GM18505 (cell line): ENCODE results near the gene ZNF197.
A peak's percentile ranks its signal among the peaks of the same experiment; 100 is the strongest.
"Not testable (repeated sequence)": the region's sequence is repeated elsewhere in the genome, so short reads cannot be mapped to it uniquely, and the experiment has no call there.

Source experiments
- ATAC-seq: cut with Tn5 transposase; IDR thresholded peaks from one replicate; pipeline ENCODE4 v1.9.1; 2021; ENCODE audit not compliant: unreplicated experiment
- POLR2A ChIP-seq: IDR thresholded peaks from 4 replicates; pipeline ENCODE4 v1.6.1; 2011; ENCODE audit warnings: borderline replicate concordance; ENCODE audit not compliant: insufficient read depth, insufficient read length; ENCODE audit errors: extremely low read depth

The ZNF197 gene

DNA sequence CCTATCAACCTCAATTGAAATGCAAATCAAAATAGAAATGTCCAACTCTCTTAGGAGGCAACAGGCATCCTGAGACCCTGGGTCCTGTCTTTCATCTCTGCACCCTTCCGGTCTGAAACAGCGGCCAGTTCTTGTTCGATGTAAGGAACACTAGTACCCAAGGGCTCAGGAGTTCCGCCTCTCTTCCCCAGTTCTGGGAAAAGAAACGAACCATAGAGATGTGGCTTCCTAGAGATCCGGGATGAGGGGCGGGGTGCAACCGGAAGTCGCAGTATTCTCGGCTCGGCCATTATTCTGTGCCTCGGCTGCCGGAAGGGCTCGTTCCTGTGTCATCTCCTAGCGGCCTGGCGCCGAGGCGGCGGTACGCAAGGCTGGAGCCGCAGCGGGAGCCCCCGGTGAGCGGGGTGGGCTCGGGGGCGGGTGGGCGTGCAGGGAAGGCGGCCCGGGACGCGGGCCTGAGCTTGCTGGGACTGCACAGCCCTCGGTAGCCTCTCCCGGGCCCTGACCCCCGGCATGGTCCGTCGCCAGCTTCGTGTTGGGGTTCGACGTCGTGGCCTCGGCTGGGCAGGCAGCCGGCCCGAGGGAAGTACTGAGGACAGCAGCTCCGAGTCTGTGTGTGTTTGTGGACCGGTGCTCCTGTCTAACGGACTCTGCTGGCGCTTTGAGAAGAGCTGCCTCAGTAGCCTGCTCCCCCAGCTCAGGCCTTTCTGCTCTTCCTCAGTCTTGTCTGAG is at the start of gene ZNF197:
Gene ZNF197, plus strand, starts transcription at position 288 of the 732 bp plus-strand sequence. CDS start 4,119 bp downstream, outside the sequence.
- peak; percentile 90 for ATAC-seq
- TF ChIP-seq POLR2A: peak; percentile 74

DNA sequence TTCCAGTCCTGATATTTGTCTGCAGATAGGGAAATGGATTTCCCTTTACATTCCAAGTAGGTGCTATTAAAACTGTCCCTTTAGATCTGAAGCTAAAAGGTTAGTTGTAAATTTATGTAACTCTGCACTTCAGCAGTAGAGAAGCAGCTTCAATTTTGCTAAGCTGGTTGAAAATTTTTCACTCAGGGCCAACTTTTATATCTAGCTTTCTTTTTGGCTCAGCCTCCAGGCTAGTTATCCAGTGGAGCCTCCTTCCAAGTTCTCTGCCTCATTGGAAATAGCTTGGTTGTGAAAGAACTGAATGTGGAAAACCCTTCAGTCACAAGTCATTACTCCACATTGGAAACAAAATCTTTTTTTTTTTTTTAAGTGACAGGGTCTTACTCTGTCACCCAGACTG is 48.2 kb upstream of the ZNF197 start:
- no peak for ATAC-seq
- TF ChIP-seq POLR2A: no peak

DNA sequence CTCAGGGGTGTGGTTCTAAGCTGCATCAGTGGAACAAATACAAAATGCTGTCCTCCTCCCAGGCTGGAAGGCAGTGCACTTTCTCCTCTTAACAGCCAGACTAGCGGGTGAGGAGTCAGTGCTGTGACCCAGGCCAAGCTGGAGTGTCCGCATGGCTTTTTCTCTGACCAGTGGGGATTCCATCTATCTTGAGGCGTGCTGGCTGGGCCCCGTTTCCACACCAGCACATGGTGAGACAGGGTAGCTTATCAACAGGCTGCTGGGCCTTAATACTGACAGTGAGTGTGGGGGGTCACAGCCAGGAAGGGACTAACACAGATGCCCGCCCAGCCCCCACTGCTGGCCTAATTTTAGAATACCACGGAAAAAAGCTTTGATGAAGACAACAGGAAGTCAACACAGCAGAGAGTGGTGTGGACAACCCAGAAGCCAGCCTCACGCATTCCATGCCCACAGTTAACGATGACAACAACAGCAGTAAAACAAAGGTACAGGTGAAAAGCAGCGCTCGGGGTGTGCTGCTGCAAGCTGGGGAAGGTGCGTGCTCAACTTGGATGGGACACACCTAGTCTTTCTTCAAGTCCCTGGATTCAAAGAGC is 47.4 kb upstream of the ZNF197 start:
- not testable (repeated sequence) for ATAC-seq

DNA sequence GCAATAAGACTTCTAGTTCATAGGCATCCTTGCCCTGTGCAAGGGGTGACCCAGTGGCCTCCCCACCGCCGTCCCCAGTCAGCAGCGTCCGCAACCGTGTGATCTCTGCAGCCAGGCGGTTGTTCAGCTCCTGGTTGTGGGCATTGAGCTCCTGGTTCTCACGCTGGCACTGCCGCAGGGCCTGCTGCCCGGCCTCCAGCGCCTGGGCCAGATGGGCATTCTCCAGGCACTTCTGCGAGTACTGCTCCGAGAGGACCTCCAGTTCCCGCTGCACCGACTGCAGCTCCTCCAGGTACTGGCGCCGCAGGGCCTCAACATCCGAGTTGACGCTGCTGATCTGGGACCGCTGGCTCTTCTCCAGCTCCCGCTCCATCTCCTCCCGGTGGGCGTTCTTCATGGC is 46.5 kb upstream of the ZNF197 start:
- not testable (repeated sequence) for ATAC-seq

DNA sequence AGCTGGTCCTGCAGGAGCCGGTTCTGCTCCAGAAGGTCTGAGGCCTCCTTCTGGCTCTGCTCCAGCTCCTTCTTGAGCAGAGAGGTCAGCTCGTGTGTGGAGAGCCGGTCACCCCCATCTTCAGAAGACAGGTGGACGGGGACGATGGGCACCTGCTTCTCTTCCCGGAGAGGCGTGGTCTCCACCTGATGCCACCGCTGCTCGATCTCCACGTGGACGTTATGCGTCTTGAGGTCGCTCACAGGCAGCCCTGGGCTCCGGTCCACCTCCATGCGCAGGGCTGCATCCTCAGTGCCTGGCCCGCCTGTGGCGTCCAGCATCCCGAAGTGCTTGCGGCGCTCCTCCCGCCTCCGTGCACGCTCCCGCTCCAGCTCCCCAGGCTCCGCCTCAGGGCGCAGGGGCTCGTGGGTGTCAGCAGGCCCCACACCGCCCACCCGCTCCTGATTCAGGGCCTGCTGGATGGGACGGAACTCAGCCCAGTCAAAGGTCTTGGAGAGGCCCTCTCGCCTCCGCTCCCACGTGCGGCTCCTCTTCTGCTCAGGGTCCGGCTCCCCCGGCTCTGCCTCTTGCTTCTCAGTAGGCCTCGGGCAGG is 45.8 kb upstream of the ZNF197 start:
- ATAC-seq: not testable (repeated sequence)

DNA sequence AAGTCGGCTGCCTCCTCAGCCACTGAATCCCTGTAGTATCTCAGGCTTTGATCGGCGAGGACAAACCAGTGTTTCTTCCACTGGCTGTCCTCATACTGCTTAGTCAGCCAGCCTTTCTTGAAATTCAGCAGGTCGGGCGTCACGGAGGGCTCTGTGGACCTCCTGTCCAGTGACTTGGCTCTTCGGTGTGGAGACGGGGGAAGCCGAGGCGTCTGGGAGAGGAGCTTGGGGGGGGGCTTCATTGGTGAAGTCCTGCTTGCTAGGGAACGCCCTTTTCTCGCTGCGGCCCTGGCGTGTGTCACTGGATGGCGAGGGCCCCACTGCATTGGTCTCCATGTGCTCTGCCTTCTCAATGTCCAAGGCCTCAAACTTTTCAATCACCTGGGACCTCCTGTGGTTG is 45.1 kb upstream of the ZNF197 start:
- not testable (repeated sequence) for ATAC-seq

DNA sequence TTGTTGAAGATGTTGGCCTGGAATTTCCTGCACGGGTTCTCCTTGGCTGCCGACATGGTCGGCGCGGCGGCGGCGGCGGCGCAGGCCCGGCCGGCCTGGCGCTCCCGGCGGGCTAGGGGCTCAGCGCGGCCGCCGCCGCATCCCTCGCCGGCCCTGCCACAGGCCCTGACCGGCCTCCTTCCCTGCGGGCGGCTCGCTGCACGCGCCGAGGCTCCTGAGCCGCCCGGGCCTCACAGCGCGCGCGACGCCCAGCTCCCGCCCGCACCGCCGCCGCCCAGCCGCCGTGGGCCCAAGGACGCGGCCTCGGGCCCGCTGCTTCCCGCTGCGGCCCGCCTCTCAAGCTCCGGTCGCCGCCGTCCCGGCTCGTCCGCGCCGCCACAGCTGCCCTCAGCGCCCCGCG is 43.9 kb upstream of the ZNF197 start:
- ATAC-seq: not testable (repeated sequence)

DNA sequence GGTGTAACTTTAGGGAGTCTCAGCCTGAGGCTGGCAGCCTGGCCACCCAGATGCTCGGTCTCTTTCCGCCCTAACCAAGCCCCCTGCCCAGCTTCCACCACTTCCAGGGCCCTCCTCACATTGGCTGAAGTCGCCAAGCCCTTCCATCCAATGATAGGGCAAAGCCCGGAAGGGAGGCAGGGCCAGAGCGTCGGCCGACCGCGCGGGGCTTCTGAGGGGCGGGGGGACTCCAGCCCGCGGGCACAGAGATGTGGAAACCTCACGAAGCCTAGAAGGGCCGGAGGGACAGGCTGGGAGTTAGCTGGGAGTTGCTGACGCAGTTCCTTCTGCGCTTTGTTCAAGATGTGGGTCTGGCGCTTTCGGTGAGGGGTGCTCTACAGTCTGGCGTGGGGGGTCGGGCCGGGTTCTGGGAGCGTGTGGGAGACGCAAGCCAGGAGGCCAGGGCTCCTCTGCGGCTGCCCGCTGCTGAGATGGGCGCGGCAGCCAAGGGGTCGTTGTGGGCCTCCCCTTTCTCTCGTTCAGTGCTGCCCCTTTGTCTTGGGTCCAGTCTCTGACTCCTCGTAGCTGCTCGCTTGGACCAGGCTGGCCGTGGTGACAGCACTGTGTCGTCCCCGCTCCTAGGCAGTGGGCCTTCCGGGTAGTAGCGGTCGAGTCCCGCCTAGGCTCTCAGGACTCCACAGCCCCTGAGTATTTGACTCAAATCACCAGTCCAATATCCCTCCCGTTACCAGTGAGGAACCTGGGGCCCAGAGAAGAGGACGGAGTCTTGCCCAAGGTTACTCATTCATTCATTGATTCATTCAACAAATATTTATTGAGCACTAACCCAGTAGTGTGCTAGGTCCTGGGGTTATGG is 40.0 kb upstream of the ZNF197 start, which contains the start of gene ZNF660:
Gene ZNF660, plus strand, starts transcription at position 319 of the 856 bp plus-strand sequence. CDS start 9,230 bp downstream, outside the sequence.
- TF ChIP-seq POLR2A: no peak
- no peak for ATAC-seq

DNA sequence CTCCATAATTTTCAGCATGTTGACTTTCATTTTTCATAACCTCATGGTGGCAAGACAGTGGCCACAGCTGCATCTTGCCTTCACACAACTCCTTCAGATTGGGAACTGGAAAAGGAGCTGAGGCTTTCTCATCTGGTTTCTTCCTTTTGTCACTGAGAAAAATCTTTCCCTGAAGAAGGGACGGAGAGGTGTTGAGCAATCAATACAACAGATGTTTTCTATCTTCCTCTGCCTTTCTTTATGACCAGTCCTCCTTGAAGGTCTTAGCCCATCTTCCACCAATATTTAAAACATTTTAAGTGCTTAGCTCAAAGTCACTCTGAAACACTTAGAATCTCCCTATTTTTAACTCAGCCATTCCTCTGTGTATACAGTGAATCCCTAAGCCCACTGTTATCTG is 28.2 kb upstream of the ZNF197 start:
- no peak for ATAC-seq
- no peak for TF ChIP-seq POLR2A

DNA sequence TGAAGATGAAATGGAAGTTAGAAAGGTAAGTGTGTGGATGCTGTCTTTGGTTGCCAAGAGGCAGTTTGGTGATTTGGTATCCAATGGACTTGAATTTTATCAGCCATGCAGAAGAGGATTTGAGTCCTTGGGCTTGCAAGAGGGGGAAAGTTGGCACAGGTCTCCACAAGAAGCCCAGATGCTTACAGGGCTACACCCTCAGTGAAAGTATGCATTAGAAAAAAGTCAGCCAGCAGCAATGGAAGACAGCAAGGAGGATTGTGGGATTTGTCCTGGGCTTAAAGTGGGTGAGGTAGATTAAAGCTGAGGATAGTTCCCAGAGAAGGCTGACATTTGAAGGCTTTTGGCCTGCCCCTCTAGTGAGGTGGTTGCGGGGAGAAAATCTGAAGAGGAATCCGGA is 23.1 kb upstream of the ZNF197 start:
- TF ChIP-seq POLR2A: no peak
- no peak for ATAC-seq

DNA sequence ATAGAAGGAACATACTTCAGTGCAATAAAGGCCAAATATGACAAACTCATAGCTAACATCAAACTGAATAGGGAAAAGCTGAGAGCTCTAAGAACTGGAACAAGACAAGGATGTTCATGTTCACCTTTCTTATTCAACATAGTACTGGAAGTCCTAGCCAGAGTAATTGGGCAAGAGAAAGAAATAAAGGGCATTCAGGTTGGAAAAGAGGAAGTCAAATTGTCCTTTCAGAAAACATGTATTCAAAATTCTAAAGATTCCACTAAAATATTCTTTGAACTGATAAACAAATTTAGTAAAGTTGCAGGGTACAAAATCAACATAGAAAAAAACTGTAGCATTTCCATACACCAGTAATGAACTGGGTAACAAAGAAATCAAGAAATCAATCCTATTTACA is 12.2 kb upstream of the ZNF197 start:
- no peak for TF ChIP-seq POLR2A
- ATAC-seq: no peak

DNA sequence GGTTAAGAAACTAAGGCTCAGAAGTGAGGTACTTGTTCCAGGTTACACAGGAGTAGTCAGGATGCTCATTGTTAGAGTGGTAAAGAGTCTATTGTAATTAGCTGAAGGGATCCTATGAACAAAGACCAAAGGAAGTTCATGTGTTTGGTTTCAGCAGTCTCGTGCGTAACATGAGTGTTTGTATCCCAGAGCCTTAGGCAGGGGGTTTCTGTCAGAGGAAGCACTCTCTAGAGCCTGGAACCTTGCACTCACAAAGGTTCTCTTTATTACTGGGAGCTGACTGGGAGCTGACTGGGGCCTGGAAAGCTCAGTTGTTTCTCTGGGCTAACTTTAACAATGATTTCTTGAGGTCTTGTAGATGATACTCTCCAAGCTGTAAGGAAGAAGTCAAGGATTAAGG is 3.9 kb downstream of the ZNF197 start:
- TF ChIP-seq POLR2A: no peak
- no peak for ATAC-seq

DNA sequence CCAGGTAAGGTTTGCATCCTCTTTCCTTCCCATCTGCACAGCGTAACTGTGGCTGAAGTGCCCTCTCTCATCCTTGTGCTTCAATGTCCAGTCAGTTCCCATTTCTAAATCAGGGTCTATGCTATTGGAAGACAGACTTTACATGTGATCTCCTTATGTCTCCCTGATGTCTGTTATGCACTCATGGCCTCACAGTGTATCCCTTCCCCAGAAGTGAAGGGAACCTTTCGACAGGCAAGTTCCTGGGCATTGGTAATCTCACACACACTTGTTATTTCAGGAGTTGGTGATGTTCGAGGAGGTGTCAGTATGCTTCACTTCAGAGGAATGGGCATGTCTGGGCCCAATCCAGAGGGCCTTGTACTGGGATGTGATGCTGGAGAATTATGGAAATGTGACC is 7.4 kb downstream of the ZNF197 start:
- no peak for TF ChIP-seq POLR2A
- ATAC-seq: no peak

DNA sequence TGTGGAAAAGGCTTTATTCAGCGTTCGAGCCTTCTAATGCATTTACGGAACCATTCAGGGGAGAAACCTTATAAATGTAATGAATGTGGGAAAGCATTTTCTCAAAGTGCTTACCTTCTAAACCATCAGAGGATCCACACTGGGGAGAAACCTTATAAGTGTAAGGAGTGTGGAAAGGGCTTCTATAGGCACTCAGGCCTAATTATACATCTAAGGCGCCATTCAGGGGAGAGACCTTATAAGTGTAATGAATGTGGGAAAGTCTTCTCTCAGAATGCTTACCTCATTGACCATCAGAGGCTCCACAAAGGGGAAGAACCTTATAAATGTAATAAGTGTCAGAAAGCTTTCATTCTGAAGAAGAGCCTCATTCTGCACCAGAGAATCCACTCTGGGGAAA is 17.5 kb downstream of the ZNF197 start:
- ATAC-seq: no peak
- TF ChIP-seq POLR2A: no peak
